ENCODE results near the gene ZNF778.

- TF ChIP-seq POLR2A (IDR thresholded peaks at IDR 0.05; ENCODE audit: borderline replicate concordance, extremely low read depth, insufficient read depth, insufficient read length) (no peak), TCF7L2 (IDR thresholded peaks at IDR 0.05; ENCODE audit: borderline replicate concordance, extremely low read depth, insufficient read depth, insufficient read length) (no peak)
- TF ChIP-seq, protein P1, sequence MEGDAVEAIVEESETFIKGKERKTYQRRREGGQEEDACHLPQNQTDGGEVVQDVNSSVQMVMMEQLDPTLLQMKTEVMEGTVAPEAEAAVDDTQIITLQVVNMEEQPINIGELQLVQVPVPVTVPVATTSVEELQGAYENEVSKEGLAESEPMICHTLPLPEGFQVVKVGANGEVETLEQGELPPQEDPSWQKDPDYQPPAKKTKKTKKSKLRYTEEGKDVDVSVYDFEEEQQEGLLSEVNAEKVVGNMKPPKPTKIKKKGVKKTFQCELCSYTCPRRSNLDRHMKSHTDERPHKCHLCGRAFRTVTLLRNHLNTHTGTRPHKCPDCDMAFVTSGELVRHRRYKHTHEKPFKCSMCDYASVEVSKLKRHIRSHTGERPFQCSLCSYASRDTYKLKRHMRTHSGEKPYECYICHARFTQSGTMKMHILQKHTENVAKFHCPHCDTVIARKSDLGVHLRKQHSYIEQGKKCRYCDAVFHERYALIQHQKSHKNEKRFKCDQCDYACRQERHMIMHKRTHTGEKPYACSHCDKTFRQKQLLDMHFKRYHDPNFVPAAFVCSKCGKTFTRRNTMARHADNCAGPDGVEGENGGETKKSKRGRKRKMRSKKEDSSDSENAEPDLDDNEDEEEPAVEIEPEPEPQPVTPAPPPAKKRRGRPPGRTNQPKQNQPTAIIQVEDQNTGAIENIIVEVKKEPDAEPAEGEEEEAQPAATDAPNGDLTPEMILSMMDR (IDR thresholded peaks at IDR 0.05 in 2 of 3, conservative IDR thresholded peaks at IDR 0.05 in 1 of 3; ENCODE audit: borderline replicate concordance in 1 of 3, insufficient read depth in 1 of 3, low read depth in 2 of 3, low read length in 2 of 3) = no peak
Observed at GRCh38 chr16:89219365-89219764, 1.9 kb downstream of the ZNF778 start.
